Keratinocyte (primary cell): ENCODE results near the gene ZNF738.

ENCODE experiments used
- EZH2 ChIP-seq: IDR thresholded peaks from one replicate; pipeline ENCODE4 v1.6.1; 2012; ENCODE audit warnings: inconsistent platforms, mild to moderate bottlenecking, low read length, moderate library complexity
- TF ChIP-seq, protein P1 (sequence below), 3 experiments: IDR thresholded peaks in 1 of 3; conservative IDR thresholded peaks in 1 of 3; optimal IDR thresholded peaks in 1 of 3; 2 replicates in 2 of 3; 3 replicates in 1 of 3; pipeline versions ENCODE3 to v1.5.1; 2011; ENCODE audit warnings: low read length in 3 of 3, mild to moderate bottlenecking in 3 of 3, moderate library complexity in 2 of 3, control low read depth in 1 of 3, inconsistent platforms in 1 of 3; ENCODE audit not compliant: insufficient read depth in 2 of 3; ENCODE audit errors: extremely low read depth in 1 of 3

DNA sequence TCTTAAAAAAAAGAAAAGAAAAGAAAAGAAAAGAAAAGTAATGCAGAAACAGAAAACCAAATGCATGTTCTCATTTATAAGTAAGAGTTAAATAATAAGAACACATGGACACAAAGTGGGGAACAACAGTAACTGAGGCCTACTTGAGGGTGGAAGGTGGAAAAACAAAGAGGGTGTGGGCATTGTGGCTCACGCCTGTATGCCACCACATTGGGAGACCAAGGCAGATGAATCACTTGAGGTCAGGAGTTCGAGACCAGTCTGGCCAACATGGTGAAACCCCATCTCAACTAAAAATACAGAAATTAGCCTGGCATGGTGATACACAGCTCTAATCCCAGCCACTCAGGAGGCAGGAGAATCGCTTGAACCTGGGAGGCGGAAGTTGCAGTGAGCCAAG lies 37.7 kb upstream of the ZNF738 start:
- TF ChIP-seq, protein P1, sequence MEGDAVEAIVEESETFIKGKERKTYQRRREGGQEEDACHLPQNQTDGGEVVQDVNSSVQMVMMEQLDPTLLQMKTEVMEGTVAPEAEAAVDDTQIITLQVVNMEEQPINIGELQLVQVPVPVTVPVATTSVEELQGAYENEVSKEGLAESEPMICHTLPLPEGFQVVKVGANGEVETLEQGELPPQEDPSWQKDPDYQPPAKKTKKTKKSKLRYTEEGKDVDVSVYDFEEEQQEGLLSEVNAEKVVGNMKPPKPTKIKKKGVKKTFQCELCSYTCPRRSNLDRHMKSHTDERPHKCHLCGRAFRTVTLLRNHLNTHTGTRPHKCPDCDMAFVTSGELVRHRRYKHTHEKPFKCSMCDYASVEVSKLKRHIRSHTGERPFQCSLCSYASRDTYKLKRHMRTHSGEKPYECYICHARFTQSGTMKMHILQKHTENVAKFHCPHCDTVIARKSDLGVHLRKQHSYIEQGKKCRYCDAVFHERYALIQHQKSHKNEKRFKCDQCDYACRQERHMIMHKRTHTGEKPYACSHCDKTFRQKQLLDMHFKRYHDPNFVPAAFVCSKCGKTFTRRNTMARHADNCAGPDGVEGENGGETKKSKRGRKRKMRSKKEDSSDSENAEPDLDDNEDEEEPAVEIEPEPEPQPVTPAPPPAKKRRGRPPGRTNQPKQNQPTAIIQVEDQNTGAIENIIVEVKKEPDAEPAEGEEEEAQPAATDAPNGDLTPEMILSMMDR (optimal IDR thresholded peaks at IDR 0.05 in 1 of 3, IDR thresholded peaks at IDR 0.05 in 1 of 3, conservative IDR thresholded peaks at IDR 0.05 in 1 of 3; ENCODE audit: extremely low read depth in 1 of 3, insufficient read depth in 2 of 3, low read length in 3 of 3), result no peak
- TF ChIP-seq EZH2, result no peak
